ENCODE results near the gene ANKS6.

DNA sequence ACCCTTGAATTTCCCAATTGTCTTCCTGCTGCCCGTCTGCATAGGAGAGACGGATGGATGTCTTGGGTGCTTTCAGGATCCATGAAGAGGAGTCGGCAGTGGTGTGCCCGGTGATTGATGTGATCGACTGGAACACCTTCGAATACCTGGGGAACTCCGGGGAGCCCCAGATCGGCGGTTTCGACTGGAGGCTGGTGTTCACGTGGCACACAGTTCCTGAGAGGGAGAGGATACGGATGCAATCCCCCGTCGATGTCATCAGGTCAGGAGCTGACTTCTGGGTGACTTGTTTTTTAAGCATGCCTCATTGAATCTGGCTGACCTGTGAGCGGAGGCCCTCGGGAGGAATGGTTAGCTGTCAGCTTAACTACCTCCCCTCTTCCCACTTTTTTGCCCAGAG lies 35.3 kb upstream of the ANKS6 start:
- TF ChIP-seq POLR2A (IDR thresholded peaks at IDR 0.05) (no peak), CTCF (IDR thresholded peaks at IDR 0.05) (no peak)
